HG02678 (cell line): Measurements from ENCODE around the gene SIGLEC10.
"Not testable (repeated sequence)": the region's sequence is repeated elsewhere in the genome, so short reads cannot be mapped to it uniquely, and the experiment has no call there.

Experiments used
- ATAC-seq: cut with Tn5 transposase; IDR thresholded peaks from one replicate; pipeline ENCODE4 v1.9.1; 2021; ENCODE audit warnings: mild to moderate bottlenecking, moderate library complexity; ENCODE audit not compliant: unreplicated experiment

The SIGLEC10 gene

GRCh38 chr19:51440846-51441409 is 23.5 kb upstream of the SIGLEC10 start:
- no peak for ATAC-seq

- no peak for ATAC-seq
Observed at GRCh38 chr19:51440052-51440451, 22.6 kb upstream of the SIGLEC10 start.

- no peak for ATAC-seq
Observed at GRCh38 chr19:51439021-51439465, 21.6 kb upstream of the SIGLEC10 start.

GRCh38 chr19:51434456-51434855 is 17.0 kb upstream of the SIGLEC10 start:
- ATAC-seq, result no peak

- no peak for ATAC-seq
Observed at GRCh38 chr19:51433043-51433442, 15.6 kb upstream of the SIGLEC10 start.

GRCh38 chr19:51431124-51431523 is 13.7 kb upstream of the SIGLEC10 start:
- ATAC-seq, result no peak

- ATAC-seq, result no peak
Observed at GRCh38 chr19:51430221-51430620, 12.8 kb upstream of the SIGLEC10 start.

- ATAC-seq, result no peak
Observed at GRCh38 chr19:51427201-51427600, 9.8 kb upstream of the SIGLEC10 start.

- no peak for ATAC-seq
Observed at GRCh38 chr19:51422053-51422448, 4.6 kb upstream of the SIGLEC10 start.

GRCh38 chr19:51421229-51422052 is 4.0 kb upstream of the SIGLEC10 start:
- no peak for ATAC-seq

- not testable (repeated sequence) for ATAC-seq
Observed at GRCh38 chr19:51420511-51420910, 3.1 kb upstream of the SIGLEC10 start.

GRCh38 chr19:51418707-51419106 is 1.3 kb upstream of the SIGLEC10 start:
- no peak for ATAC-seq

- ATAC-seq, result peak; percentile 27
Observed at GRCh38 chr19:51417810-51418157, 342 bp upstream of the SIGLEC10 start.

- ATAC-seq, result not testable (repeated sequence)
Observed at GRCh38 chr19:51416422-51416821, 1.0 kb downstream of the SIGLEC10 start.

- no peak for ATAC-seq
Observed at GRCh38 chr19:51415187-51415586, 2.3 kb downstream of the SIGLEC10 start.

GRCh38 chr19:51410950-51411748 is 6.3 kb downstream of the SIGLEC10 start:
- ATAC-seq, result no peak

GRCh38 chr19:51407511-51408131 is 9.8 kb downstream of the SIGLEC10 start:
- ATAC-seq, result no peak

GRCh38 chr19:51402117-51402516 is 15.3 kb downstream of the SIGLEC10 start:
- no peak for ATAC-seq

GRCh38 chr19:51399936-51400335 is 17.5 kb downstream of the SIGLEC10 start:
- ATAC-seq, result not testable (repeated sequence)

GRCh38 chr19:51399231-51399630 is 18.2 kb downstream of the SIGLEC10 start:
- ATAC-seq, result no peak

GRCh38 chr19:51398096-51398704 is 19.2 kb downstream of the SIGLEC10 start:
- no peak for ATAC-seq
